GM23338 (cell line): ENCODE results near the gene ZFP69.

Experiments used
- CTCF ChIP-seq, 2 experiments: fragments of 200-600 bp in 1 of 2; sonication (generic) in 1 of 2; conservative IDR thresholded peaks; 2 replicates each; pipeline versions ENCODE4 v1.5.1 to v1.6.1; 2016 to 2017; ENCODE audit warnings: antibody characterized with exemption in 2 of 2, low read depth in 2 of 2, mild to moderate bottlenecking in 2 of 2, moderate library complexity in 1 of 2
- POLR2AphosphoS5 ChIP-seq: IDR thresholded peaks from 2 replicates; pipeline ENCODE4 v1.6.1; 2016; ENCODE audit warnings: antibody characterized with exemption, low read depth
- STAT1 ChIP-seq: IDR thresholded peaks from one replicate; pipeline ENCODE4 v1.6.1; 2016; ENCODE audit warnings: antibody characterized with exemption; ENCODE audit not compliant: unreplicated experiment

- TF ChIP-seq STAT1 = no peak
- TF ChIP-seq CTCF (conservative IDR thresholded peaks at IDR 0.05; ENCODE audit: low read depth in 2 of 2) = no peak
- TF ChIP-seq POLR2AphosphoS5 = no peak; the same call in 1 of the 2 replicates
These were observed 26.4 kb upstream of the ZFP69 start for GRCh38 chr1:40450495-40451237.
